Measurements from ENCODE around the gene DBF4.

DNA sequence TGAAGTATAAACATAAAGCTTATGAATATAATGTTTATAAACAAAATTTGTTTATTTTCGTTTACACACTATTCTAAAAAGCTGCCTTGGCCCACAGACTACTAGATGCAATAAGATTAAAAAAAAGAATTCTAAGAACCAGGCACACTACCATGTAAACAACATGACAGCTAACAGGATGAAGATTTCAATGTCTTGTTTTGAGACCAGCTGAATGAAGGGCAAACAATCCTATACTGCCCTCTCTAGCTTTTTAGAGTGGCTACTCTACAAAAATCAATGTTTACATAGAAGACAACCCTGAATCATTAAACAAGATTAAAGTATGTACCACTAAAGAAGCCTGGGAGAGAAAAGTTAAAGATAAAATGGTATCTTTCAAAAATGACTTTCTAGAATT, 38.7 kb upstream of the DBF4 start:
- TF ChIP-seq POLR2AphosphoS5 (IDR thresholded peaks at IDR 0.05; ENCODE audit: low read depth, low read length) (no peak), POLR2A (IDR thresholded peaks at IDR 0.05; ENCODE audit: low read depth, low read length) (no peak), TAF1 (IDR thresholded peaks at IDR 0.05; ENCODE audit: borderline replicate concordance, low read depth, low read length) (no peak)
